Panc1 (cell line): ENCODE measurements around the gene ADARB1. TPM values are rescaled to one million over a fixed set of nuclear protein-coding genes. Genes with fewer than 3 reads are reported as not detected.

ENCODE experiments used
- ATAC-seq: fragments of 200-7000 bp; cut with Tn5 transposase; 2 replicates; pipeline ENCODE4 v1.9.1; 2020; ENCODE audit warnings: mild to moderate bottlenecking, moderate library complexity
- BruUV-seq: library from RNA; stranded (reverse); fragments of 400-500 nt; replicated peaks from 2 replicates; lab custom pipeline; 2021; lab: Mats Ljungman, UMichigan
- CTCF ChIA-PET: fragments of 300-600 bp; sonication (Branson Sonifier 250); formaldehyde crosslinking; loops from one replicate; lab custom pipeline; 2022; ENCODE audit warnings: antibody characterized with exemption; lab: Charles Lee
- POLR2A ChIA-PET: fragments of 300-600 bp; sonication (Branson Sonifier 250); formaldehyde crosslinking; loops from one replicate; lab custom pipeline; 2022; ENCODE audit warnings: antibody characterized with exemption; lab: Charles Lee
- DNase-seq: peaks from one replicate; pipeline ENCODE4 v3.0.0-alpha.2; 2010; ENCODE audit warnings: low read depth, low spot score
- H3K27ac ChIP-seq: 2 replicates; pipeline ENCODE4 v1.5.1; 2011; ENCODE audit warnings: mild to moderate bottlenecking, low read length, inconsistent platforms
- H3K27me3 ChIP-seq: fragments of 200-500 bp; sonication (Bioruptor generic); 2 replicates; pipeline ENCODE4 v1.6.0; 2014; ENCODE audit warnings: low read length, inconsistent platforms; ENCODE audit not compliant: control insufficient read depth, insufficient read depth
- H3K36me3 ChIP-seq: fragments of 200-500 bp; sonication (Bioruptor generic); 2 replicates; pipeline ENCODE4 v1.5.1; 2014; ENCODE audit warnings: inconsistent platforms, mild to moderate bottlenecking, low read length, moderate library complexity; ENCODE audit not compliant: control insufficient read depth, insufficient read depth
- H3K4me1 ChIP-seq: 2 replicates; pipeline ENCODE4 v1.5.1; 2011; ENCODE audit warnings: inconsistent platforms, mild to moderate bottlenecking, low read length, moderate library complexity; ENCODE audit not compliant: control insufficient read depth, insufficient read depth
- H3K4me3 ChIP-seq, 2 experiments: 2 replicates each; pipeline ENCODE4 v1.5.1; 2011 to 2012; ENCODE audit warnings: low read depth in 2 of 2, low read length in 2 of 2, mild to moderate bottlenecking in 2 of 2, inconsistent platforms in 1 of 2, moderate library complexity in 1 of 2
- H3K9me3 ChIP-seq: fragments of 200-500 bp; sonication (Bioruptor generic); 2 replicates; pipeline ENCODE4 v1.5.1; 2014; ENCODE audit warnings: low read depth, mild to moderate bottlenecking, inconsistent platforms, low read length, moderate library complexity; ENCODE audit not compliant: control insufficient read depth, insufficient read depth
- CTCF ChIP-seq: fragments of 450-650 bp; IDR thresholded peaks from 2 replicates; pipeline ENCODE4 v1.5.1; 2017; ENCODE audit warnings: mild to moderate bottlenecking
- POLR2AphosphoS5 ChIP-seq: IDR thresholded peaks from 2 replicates; pipeline ENCODE4 v1.6.1; 2012; ENCODE audit warnings: mild to moderate bottlenecking, low read depth, low read length, moderate library complexity
- SIN3A ChIP-seq: IDR thresholded peaks from 2 replicates; pipeline ENCODE4 v1.6.1; 2012; ENCODE audit warnings: low read depth, mild to moderate bottlenecking, low read length, moderate library complexity, borderline replicate concordance; ENCODE audit not compliant: insufficient read depth
- TCF7L2 ChIP-seq: IDR thresholded peaks from 2 replicates; pipeline ENCODE4 v1.6.1; 2011; ENCODE audit warnings: mild to moderate bottlenecking, low read depth, low read length, inconsistent platforms
- in situ Hi-C: cut with HindIII; loops from 2 replicates; pipeline ENCODE4 v1.10.0; 2016; ENCODE audit warnings: low sequenced_read_pairs, low pct_unique_long_range_greater_than_20kb
- intact Hi-C: fragments of 100-400 bp; cut with micrococcal nuclease; formaldehyde crosslinking; loops from one replicate; pipeline ENCODE4 v1.10.0; 2022; ENCODE audit not compliant: unreplicated experiment
- total RNA-seq: library from RNA; stranded (reverse); gene quantifications from one replicate; pipeline ENCODE4 v1.2.1, GENCODE V29; 2021; ENCODE audit not compliant: unreplicated experiment
- TF ChIP-seq, protein P1 (sequence below), 2 experiments: IDR thresholded peaks; 2 replicates each; pipeline ENCODE4 v1.6.1; 2011 to 2012; ENCODE audit warnings: low read depth in 2 of 2, control low read depth in 1 of 2, low read length in 1 of 2, mild to moderate bottlenecking in 1 of 2, moderate library complexity in 1 of 2; ENCODE audit not compliant: insufficient read depth in 1 of 2

ADARB1 gene
- total RNA-seq, 1 experiment from 2014 or later = 15.0 TPM

- BruUV-seq = no TSS peak
These were observed 113.3 kb downstream of the ADARB1 start for GRCh38 chr21:45187646-45188045.

GRCh38 chr21:45190013-45190412, 115.6 kb downstream of the ADARB1 start:
- intact Hi-C loops = no loop called here
- in situ Hi-C loops = no loop called here
- H3K4me3 ChIP-seq = no peak overlapping the region
- no peak overlapping the region for H3K27ac ChIP-seq
- TF ChIP-seq POLR2AphosphoS5 (no peak), CTCF (no peak), SIN3A (no peak)
- ATAC-seq = no peak
- peaks cover 12% of the 10 kb centered on the region; the same call in 1 of the 2 replicates for H3K9me3 ChIP-seq
- CTCF ChIA-PET = no interaction called here
- DNase-seq = no peak
- POLR2A ChIA-PET = no interaction called here
- no TSS peak for BruUV-seq
- no peaks in the 10 kb centered on the region for H3K36me3 ChIP-seq
- no peaks in the 10 kb centered on the region for H3K4me1 ChIP-seq
- H3K27me3 ChIP-seq = no peaks in the 10 kb centered on the region

More at GRCh38 chr21:45187646-45188045, 113.3 kb downstream of the ADARB1 start:
- Histone ChIP-seq H3K9me3 (peaks cover 12% of the 10 kb centered on the region; the same call in 1 of the 2 replicates), H3K4me1 (no peaks in the 10 kb centered on the region), H3K36me3 (no peaks in the 10 kb centered on the region; the same call in 1 of the 2 replicates), H3K27me3 (no peaks in the 10 kb centered on the region), H3K4me3 (no peak overlapping the region), H3K27ac (no peak overlapping the region)
- in situ Hi-C loops (no loop called here), intact Hi-C loops (no loop called here)
- ChIA-PET POLR2A (interaction anchor here (0.7 kb wide), 1 partner anchor 99 kb away, joined by 3 read pairs; no protein-coding TSS in a partner anchor), CTCF (no interaction called here)
- no peak for TF ChIP-seq POLR2AphosphoS5
- no peak for TF ChIP-seq SIN3A
- no peak for TF ChIP-seq CTCF
- TF ChIP-seq, protein P1, sequence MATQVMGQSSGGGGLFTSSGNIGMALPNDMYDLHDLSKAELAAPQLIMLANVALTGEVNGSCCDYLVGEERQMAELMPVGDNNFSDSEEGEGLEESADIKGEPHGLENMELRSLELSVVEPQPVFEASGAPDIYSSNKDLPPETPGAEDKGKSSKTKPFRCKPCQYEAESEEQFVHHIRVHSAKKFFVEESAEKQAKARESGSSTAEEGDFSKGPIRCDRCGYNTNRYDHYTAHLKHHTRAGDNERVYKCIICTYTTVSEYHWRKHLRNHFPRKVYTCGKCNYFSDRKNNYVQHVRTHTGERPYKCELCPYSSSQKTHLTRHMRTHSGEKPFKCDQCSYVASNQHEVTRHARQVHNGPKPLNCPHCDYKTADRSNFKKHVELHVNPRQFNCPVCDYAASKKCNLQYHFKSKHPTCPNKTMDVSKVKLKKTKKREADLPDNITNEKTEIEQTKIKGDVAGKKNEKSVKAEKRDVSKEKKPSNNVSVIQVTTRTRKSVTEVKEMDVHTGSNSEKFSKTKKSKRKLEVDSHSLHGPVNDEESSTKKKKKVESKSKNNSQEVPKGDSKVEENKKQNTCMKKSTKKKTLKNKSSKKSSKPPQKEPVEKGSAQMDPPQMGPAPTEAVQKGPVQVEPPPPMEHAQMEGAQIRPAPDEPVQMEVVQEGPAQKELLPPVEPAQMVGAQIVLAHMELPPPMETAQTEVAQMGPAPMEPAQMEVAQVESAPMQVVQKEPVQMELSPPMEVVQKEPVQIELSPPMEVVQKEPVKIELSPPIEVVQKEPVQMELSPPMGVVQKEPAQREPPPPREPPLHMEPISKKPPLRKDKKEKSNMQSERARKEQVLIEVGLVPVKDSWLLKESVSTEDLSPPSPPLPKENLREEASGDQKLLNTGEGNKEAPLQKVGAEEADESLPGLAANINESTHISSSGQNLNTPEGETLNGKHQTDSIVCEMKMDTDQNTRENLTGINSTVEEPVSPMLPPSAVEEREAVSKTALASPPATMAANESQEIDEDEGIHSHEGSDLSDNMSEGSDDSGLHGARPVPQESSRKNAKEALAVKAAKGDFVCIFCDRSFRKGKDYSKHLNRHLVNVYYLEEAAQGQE (IDR thresholded peaks at IDR 0.05; ENCODE audit: insufficient read depth in 1 of 2, low read depth in 2 of 2, low read length in 1 of 2) = no peak
- no peak for TF ChIP-seq TCF7L2
- ATAC-seq (no peak), DNase-seq (no peak)
